Mononuclear cell (primary cell): ENCODE results near the gene CDK5R2. TPM values are rescaled to one million over a fixed set of nuclear protein-coding genes. Genes with fewer than 3 reads are reported as not detected.

ENCODE experiments used
- H3K27me3 ChIP-seq: 2 replicates; pipeline ENCODE4 v1.6.0; 2011; ENCODE audit warnings: low read length, control low read depth; ENCODE audit not compliant: insufficient read depth
- H3K4me1 ChIP-seq: 2 replicates; pipeline ENCODE4 v1.5.1; 2011; ENCODE audit warnings: mild to moderate bottlenecking, low read length, control low read depth; ENCODE audit not compliant: insufficient read depth
- H3K4me3 ChIP-seq: 2 replicates; pipeline ENCODE4 v1.5.1; 2011; ENCODE audit warnings: mild to moderate bottlenecking, low read length, moderate library complexity
- H3K9me3 ChIP-seq: 2 replicates; pipeline ENCODE4 v1.5.1; 2011; ENCODE audit warnings: low read depth, mild to moderate bottlenecking, control low read depth, low read length
- total RNA-seq: library from RNA; depleted of rRNA; stranded (reverse); fragments of >200 nt; gene quantifications from one replicate; pipeline ENCODE4 v1.2.3, GENCODE V29; 2012

The CDK5R2 gene
- total RNA-seq, 1 donor: not detected

GRCh38 chr2:218990612-218991011, 31.1 kb downstream of the CDK5R2 start:
- Histone ChIP-seq H3K4me3 (no peak overlapping the region), H3K27me3 (peaks cover 92% of the 10 kb centered on the region), H3K9me3 (no peaks in the 10 kb centered on the region), H3K4me1 (peaks cover 9% of the 10 kb centered on the region)

- Histone ChIP-seq H3K27me3 (peaks cover 92% of the 10 kb centered on the region), H3K9me3 (no peaks in the 10 kb centered on the region), H3K4me1 (peaks cover 14% of the 10 kb centered on the region), H3K4me3 (no peak overlapping the region)
Observed at GRCh38 chr2:218991674-218992168, 32.3 kb downstream of the CDK5R2 start.

DNA sequence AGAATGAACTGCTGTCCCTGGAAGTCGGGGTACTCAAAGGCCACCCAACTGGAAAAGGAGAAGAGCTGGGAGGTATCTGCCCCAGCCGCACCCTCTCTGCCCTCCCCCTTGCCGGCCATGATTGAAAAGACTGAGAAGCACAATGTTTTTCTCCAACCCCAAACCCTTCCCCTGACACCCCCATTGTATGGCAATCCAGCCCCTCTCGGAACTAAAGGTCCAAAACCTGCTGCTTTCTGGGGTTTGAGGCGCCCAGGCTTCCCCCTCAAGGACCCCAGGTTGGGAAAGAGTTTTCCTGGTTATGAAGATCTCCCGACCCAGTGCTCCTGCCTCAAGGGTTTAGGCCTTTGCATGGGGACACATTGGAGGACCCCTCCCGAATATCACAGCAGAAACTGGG, 32.7 kb downstream of the CDK5R2 start:
- H3K27me3 ChIP-seq: peaks cover 91% of the 10 kb centered on the region
- H3K9me3 ChIP-seq: no peaks in the 10 kb centered on the region
- no peak overlapping the region for H3K4me3 ChIP-seq
- H3K4me1 ChIP-seq: peaks cover 14% of the 10 kb centered on the region

DNA sequence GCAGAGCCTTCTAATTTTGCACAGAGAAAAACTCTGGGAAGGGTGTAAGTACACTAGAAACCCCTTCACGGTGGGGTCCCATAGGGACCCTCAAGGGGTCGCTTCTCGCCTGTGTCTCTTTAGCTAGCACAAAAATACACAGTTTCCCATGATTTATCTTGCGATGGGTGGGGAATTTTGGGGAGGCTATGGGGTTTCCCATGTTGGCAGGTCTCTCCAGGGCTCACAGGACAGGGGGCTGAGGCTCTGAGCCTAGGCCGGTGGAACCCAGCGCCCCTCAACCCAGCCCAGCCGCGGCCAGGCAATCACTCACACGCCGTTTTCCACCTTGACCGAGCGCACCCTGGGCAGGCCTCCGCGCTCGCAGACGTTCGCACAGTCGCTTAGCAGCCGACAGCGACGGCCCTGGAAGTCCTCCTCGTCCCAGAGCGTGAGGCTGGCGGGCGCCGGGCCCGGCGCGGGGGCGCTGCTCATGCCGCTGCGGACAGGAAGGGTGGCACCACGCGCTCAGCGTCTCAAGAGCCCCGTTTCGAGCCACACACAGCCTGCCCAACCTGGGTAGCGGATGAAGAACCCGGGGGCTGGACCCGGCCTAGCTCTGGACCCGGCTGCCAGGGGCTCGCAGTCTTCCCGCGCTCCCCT, 33.4 kb downstream of the CDK5R2 start:
- H3K9me3 ChIP-seq: no peaks in the 10 kb centered on the region
- H3K4me3 ChIP-seq: no peak overlapping the region
- peaks cover 14% of the 10 kb centered on the region for H3K4me1 ChIP-seq
- H3K27me3 ChIP-seq: peaks cover 91% of the 10 kb centered on the region

GRCh38 chr2:218993345-218994315, 34.2 kb downstream of the CDK5R2 start, which contains the start of gene CRYBA2:
Gene CRYBA2, minus strand, starts transcription at chr2:218993422. Its CDS starts 246 bp downstream, at chr2:218993176.
- no peaks in the 10 kb centered on the region for H3K9me3 ChIP-seq
- H3K4me3 ChIP-seq: no peak within 1 kb of the TSS
- H3K4me1 ChIP-seq: peaks cover 14% of the 10 kb centered on the region
- peaks cover 88% of the 10 kb centered on the region for H3K27me3 ChIP-seq

- H3K4me1 ChIP-seq: peaks cover 14% of the 10 kb centered on the region
- H3K4me3 ChIP-seq: no peak overlapping the region
- no peaks in the 10 kb centered on the region for H3K9me3 ChIP-seq
- H3K27me3 ChIP-seq: peaks cover 85% of the 10 kb centered on the region
Observed at GRCh38 chr2:218995561-218995960, 36.1 kb downstream of the CDK5R2 start.

- no peak overlapping the region for H3K4me3 ChIP-seq
- peaks cover 14% of the 10 kb centered on the region for H3K4me1 ChIP-seq
- H3K9me3 ChIP-seq: no peaks in the 10 kb centered on the region
- peaks cover 85% of the 10 kb centered on the region for H3K27me3 ChIP-seq
Observed at GRCh38 chr2:218995972-218996711, 36.7 kb downstream of the CDK5R2 start.

DNA sequence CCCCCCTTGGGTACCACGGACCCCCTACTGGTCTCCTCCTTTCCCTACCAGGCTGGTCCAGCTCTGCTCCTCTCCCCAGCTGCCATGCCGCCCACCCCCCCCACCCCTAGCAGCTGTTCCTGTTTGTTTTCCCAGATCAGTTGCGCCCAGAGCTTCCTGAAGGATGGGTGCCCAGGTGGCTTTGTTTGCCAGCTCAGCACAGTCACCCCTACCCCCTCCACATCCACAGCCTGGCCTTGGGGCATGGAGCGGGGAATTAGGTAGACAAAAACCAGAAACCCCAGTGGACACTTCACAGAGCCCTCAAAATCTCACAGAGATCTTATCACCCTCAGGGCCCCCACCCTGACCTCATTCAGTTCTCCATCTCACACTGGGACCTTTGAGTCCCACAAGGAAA, 37.5 kb downstream of the CDK5R2 start:
- H3K4me1 ChIP-seq: peaks cover 19% of the 10 kb centered on the region
- no peak overlapping the region for H3K4me3 ChIP-seq
- no peaks in the 10 kb centered on the region for H3K9me3 ChIP-seq
- H3K27me3 ChIP-seq: peaks cover 84% of the 10 kb centered on the region

- Histone ChIP-seq H3K9me3 (no peaks in the 10 kb centered on the region), H3K27me3 (peaks cover 84% of the 10 kb centered on the region), H3K4me1 (peaks cover 27% of the 10 kb centered on the region), H3K4me3 (no peak overlapping the region)
Observed at GRCh38 chr2:218997731-218998130, 38.3 kb downstream of the CDK5R2 start.

- no peaks in the 10 kb centered on the region for H3K9me3 ChIP-seq
- H3K27me3 ChIP-seq: peaks cover 84% of the 10 kb centered on the region
- no peak overlapping the region for H3K4me3 ChIP-seq
- peaks cover 25% of the 10 kb centered on the region for H3K4me1 ChIP-seq
Observed at GRCh38 chr2:218998414-218999002, 39.0 kb downstream of the CDK5R2 start.

GRCh38 chr2:218999021-218999880, 39.8 kb downstream of the CDK5R2 start:
- H3K9me3 ChIP-seq: no peaks in the 10 kb centered on the region
- H3K4me3 ChIP-seq: no peak overlapping the region
- peaks cover 84% of the 10 kb centered on the region for H3K27me3 ChIP-seq
- peaks cover 22% of the 10 kb centered on the region for H3K4me1 ChIP-seq

DNA sequence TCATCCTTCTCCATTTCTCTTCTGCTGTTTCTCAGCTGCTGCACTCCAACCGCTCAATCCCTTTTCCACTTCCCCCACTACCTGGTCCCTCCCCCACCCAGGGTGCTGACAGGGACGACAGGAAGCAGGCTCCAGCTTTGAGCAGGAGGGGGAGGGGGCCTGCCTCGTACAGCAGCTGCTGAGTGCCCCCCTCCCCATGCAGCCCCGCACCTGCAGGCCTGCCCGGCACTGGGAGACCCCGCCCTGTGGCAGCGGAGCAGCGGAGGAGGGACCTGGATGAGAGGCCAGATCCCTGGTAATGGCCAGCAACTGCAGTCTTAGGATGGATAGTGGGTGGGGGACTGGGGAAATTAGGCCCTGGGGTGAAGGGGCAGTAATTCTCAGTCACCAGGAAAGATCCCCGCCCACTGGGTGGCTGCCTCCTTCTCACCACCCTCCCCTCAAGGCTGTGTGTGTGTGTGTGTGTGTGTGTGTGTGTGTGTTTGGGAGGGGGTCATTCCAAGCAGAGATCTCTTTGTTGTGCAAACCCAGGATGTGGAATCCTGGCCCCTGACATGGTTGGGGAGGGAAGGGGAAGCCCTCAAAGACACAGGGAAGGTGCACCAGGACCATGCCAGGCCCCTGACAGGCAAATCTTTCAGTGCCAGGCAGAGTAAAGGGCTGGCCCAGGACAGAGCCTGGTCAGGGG, 40.6 kb downstream of the CDK5R2 start:
- Histone ChIP-seq H3K9me3 (no peaks in the 10 kb centered on the region), H3K4me1 (peaks cover 22% of the 10 kb centered on the region), H3K4me3 (no peak overlapping the region), H3K27me3 (peaks cover 81% of the 10 kb centered on the region)

- Histone ChIP-seq H3K27me3 (peaks cover 78% of the 10 kb centered on the region), H3K9me3 (no peaks in the 10 kb centered on the region), H3K4me3 (no peak overlapping the region), H3K4me1 (peaks cover 22% of the 10 kb centered on the region)
Observed at GRCh38 chr2:219000569-219000960, 41.1 kb downstream of the CDK5R2 start.
